Neural crest cell (in vitro differentiated cells): Measurements from ENCODE around the gene AEBP1. TPM values are rescaled to one million over a fixed set of nuclear protein-coding genes. Genes with fewer than 3 reads are reported as not detected.
A peak's percentile ranks its signal among the peaks of the same experiment; 100 is the strongest.

Experiments used
- DNase-seq: peaks from one replicate; pipeline ENCODE4 v3.0.0; 2021; ENCODE audit warnings: low read depth, mixed read lengths, low spot score
- H3K27ac Mint-ChIP-seq: one replicate; pipeline ENCODE4 v1.8.0; 2021; ENCODE audit warnings: mild to moderate bottlenecking, mixed read lengths; ENCODE audit not compliant: unreplicated experiment
- H3K27me3 Mint-ChIP-seq: 2 replicates; pipeline ENCODE4 v1.8.0; 2021; ENCODE audit warnings: low read depth, mild to moderate bottlenecking, mixed read lengths
- H3K36me3 Mint-ChIP-seq: 2 replicates; pipeline ENCODE4 v1.8.0; 2021; ENCODE audit warnings: low read depth, mild to moderate bottlenecking, mixed read lengths
- H3K4me1 Mint-ChIP-seq: 2 replicates; pipeline ENCODE4 v1.8.0; 2021; ENCODE audit warnings: mixed read lengths
- H3K4me3 Mint-ChIP-seq: one replicate; pipeline ENCODE4 v1.8.0; 2021; ENCODE audit warnings: mild to moderate bottlenecking, mixed read lengths
- H3K9me3 Mint-ChIP-seq: 2 replicates; pipeline ENCODE4 v1.8.0; 2021; ENCODE audit warnings: mixed read lengths
- total RNA-seq: library from RNA; stranded (reverse); gene quantifications from 2 replicates; pipeline ENCODE4 v1.2.1, GENCODE V29; 2021
- TF ChIP-seq, protein P1 (sequence below): fragments of 200-600 bp; sonication (generic); conservative IDR thresholded peaks from 2 replicates; pipeline ENCODE4 v1.5.0; 2021; ENCODE audit warnings: antibody characterized with exemption, mild to moderate bottlenecking

Gene AEBP1
- total RNA-seq, 1 donor from 2014 or later: 72.6 TPM

DNA sequence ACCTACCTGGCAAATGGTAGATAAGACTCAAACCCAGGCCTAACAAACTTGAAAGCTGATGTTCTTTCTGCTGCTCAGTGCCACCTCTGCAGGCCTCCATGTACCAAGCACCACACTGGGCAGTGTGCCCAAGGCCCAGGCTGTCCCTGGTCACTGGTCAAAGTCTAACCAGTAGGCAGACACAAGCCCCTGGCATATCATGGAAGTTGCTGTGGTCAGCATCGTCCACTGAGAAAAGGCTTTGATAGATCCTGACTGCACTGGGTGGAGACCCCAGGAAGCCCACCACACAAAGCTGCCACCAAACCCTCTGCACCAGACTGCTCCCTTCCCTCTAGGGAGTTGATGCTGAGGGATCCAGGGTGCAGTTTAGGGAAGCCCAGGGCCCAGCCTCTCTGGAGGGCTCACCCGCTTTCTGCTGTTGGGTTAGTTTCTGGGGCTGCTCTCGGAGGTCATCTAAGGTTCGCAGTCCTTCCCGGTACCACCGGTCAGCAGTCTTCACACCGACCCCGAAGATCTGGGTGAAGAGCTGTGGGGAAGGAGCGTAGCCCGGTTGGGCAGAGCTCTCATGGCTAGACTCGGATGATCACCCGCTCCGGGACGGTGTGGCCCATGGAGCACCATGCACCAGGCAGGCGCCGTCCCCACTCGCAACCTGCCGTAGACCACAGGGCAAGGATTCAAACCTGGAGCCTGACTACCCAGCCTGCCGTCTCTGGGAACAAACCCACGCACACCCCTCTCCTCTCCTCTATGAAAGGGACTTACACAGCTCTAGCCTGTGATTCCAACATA, 27.8 kb upstream of the AEBP1 start:
- TF ChIP-seq, protein P1, sequence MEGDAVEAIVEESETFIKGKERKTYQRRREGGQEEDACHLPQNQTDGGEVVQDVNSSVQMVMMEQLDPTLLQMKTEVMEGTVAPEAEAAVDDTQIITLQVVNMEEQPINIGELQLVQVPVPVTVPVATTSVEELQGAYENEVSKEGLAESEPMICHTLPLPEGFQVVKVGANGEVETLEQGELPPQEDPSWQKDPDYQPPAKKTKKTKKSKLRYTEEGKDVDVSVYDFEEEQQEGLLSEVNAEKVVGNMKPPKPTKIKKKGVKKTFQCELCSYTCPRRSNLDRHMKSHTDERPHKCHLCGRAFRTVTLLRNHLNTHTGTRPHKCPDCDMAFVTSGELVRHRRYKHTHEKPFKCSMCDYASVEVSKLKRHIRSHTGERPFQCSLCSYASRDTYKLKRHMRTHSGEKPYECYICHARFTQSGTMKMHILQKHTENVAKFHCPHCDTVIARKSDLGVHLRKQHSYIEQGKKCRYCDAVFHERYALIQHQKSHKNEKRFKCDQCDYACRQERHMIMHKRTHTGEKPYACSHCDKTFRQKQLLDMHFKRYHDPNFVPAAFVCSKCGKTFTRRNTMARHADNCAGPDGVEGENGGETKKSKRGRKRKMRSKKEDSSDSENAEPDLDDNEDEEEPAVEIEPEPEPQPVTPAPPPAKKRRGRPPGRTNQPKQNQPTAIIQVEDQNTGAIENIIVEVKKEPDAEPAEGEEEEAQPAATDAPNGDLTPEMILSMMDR: no peak
- peaks cover 3% of the 10 kb centered on the region for H3K27me3 Mint-ChIP-seq
- no peaks in the 10 kb centered on the region for H3K9me3 Mint-ChIP-seq
- H3K4me3 Mint-ChIP-seq: no peak overlapping the region
- H3K4me1 Mint-ChIP-seq: peaks cover 10% of the 10 kb centered on the region
- H3K36me3 Mint-ChIP-seq: peaks cover 3% of the 10 kb centered on the region
- H3K27ac Mint-ChIP-seq: no peak overlapping the region
- DNase-seq: no peak

DNA sequence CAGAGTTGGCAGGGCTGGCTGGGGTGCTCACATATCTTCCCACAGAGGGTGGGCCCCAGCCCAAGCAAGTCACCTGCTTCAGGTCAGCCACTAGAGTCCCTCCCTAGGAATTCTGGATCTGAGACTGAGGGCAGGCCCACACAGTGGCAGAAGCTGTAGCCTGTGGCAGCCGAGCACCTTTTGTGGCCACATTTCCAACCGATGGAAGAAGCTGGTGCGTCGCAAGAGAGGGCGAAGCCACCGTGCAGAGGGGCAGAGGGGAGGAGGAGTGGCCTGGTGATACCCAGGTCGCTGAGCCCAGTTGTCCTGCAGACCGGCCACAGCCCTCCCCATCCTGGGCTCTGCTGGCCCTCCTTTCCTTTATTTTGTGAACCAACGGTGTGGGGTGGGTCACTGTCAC, 27.1 kb upstream of the AEBP1 start:
- Mint-ChIP-seq H3K4me1 (peaks cover 12% of the 10 kb centered on the region), H3K27me3 (peaks cover 3% of the 10 kb centered on the region), H3K9me3 (no peaks in the 10 kb centered on the region), H3K36me3 (peaks cover 3% of the 10 kb centered on the region), H3K4me3 (no peak overlapping the region), H3K27ac (no peak overlapping the region)
- TF ChIP-seq, protein P1: no peak
- DNase-seq: no peak

DNA sequence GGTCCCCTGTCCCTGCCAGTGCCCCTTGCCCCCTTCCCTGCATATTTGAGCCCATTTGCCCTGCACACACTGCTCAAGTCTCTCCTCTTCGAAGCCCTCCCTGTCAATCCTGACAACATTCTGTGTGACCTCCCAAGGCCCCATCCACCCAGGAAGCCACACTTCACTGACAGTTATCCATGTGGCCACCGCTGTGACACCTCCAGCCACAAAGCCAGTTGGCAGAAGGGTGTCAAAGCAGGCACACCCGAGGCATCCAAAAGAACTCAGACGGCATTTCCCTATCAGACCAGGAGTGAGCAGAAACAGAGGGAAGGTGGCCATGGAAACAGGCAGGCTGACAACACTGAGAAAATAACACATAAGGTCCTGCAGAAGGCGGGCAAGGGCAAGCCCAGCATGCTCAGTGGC, 26.5 kb upstream of the AEBP1 start:
- no peak for DNase-seq
- no peaks in the 10 kb centered on the region for H3K27me3 Mint-ChIP-seq
- no peaks in the 10 kb centered on the region for H3K9me3 Mint-ChIP-seq
- H3K36me3 Mint-ChIP-seq: no peaks in the 10 kb centered on the region
- no peak overlapping the region for H3K27ac Mint-ChIP-seq
- H3K4me1 Mint-ChIP-seq: peaks cover 8% of the 10 kb centered on the region
- TF ChIP-seq, protein P1: no peak
- peak overlapping the region; percentile 47 for H3K4me3 Mint-ChIP-seq

DNA sequence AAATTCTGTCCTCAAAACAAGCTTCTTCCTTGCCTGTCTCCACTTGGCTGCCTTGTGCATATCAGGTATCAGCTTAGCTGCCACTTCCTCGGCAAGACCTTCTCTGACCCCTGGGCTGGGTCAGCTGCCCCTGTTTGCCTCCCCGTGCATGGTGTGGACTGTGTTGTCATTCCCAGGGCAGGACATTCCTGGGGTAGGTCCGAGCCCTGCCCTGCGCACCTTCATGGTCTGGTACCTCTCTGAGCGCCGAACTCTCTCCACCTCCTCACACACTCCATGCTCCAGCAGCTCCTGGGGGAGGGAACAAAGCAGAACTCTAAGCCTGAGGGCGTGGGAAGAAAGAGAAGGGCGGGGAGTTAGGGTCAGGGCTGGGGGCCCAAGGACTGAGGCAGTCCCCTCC, 25.6 kb upstream of the AEBP1 start:
- TF ChIP-seq, protein P1: no peak
- no peak for DNase-seq
- no peak overlapping the region for H3K27ac Mint-ChIP-seq
- no peak overlapping the region for H3K4me3 Mint-ChIP-seq
- H3K27me3 Mint-ChIP-seq: no peaks in the 10 kb centered on the region
- H3K36me3 Mint-ChIP-seq: no peaks in the 10 kb centered on the region
- H3K9me3 Mint-ChIP-seq: no peaks in the 10 kb centered on the region
- peaks cover 14% of the 10 kb centered on the region for H3K4me1 Mint-ChIP-seq

DNA sequence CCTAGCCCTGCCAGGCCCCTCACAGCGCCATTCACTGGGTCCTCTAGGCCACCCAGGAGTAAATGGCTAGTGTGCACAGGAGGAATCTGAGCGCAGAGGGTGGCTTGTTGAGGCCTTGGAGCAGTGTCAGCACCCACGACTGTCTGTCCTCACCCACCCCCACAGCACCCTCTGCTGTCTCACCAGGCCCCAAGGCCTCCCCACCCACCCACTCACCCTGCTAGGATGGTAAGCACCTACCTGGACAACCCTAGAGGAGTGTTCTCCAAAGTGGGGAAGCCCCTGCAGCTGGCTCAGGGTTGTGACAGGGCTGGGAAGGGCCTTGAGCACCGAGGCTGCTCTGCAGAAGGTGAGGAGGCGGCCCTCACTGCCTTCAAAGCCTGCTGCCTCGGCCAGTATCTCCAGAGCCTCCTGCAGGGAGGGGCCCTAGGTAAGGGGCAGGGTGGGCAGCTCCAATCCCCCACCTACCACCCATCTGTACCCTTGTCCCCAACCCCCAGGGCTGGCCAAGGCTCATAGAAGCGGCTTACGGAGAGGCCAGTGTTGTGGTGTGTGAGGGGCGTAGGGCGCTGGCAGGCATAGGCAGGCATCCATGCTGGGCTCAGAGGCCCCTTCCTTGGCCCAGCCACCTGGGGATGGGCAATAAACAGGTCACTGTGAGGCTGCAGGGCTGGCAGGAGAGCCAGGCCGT, 24.7 kb upstream of the AEBP1 start:
- TF ChIP-seq, protein P1: no peak
- no peak overlapping the region for H3K27ac Mint-ChIP-seq
- DNase-seq: no peak
- no peaks in the 10 kb centered on the region for H3K9me3 Mint-ChIP-seq
- H3K36me3 Mint-ChIP-seq: no peaks in the 10 kb centered on the region
- no peak overlapping the region for H3K4me3 Mint-ChIP-seq
- H3K27me3 Mint-ChIP-seq: peaks cover 8% of the 10 kb centered on the region
- peaks cover 15% of the 10 kb centered on the region for H3K4me1 Mint-ChIP-seq
